ENCODE measurements around the gene LTA4H.

DNA sequence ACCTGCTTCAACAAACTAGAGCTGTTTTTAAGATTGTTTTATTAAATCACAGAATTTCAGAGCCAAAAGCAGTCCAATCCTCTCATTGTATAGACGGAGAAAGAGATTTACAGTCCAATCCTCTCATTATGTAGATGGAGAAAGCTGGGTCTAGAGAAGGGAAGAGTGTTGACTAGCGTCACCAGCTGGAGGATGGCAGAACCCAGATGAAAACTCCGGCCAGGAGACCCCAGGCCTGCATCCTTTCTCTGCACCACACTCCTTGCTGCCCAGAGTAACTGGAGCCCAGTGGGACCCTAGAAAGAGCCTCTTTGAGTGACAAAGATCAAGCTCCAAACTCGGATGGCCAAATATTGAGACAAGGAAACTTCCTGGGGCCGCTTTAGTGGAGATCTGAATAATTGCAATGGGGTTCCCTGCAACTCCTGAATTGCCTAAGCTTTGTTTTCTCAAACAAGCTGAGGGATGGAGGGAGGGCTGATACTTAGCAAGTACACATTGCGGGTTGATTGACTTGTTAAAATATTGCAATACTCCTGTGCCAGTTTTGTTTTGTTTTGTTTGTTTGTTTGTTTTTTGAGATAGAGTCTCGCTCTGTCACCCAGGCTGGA is 79.7 kb downstream of the LTA4H start:
- TF ChIP-seq, protein P1, sequence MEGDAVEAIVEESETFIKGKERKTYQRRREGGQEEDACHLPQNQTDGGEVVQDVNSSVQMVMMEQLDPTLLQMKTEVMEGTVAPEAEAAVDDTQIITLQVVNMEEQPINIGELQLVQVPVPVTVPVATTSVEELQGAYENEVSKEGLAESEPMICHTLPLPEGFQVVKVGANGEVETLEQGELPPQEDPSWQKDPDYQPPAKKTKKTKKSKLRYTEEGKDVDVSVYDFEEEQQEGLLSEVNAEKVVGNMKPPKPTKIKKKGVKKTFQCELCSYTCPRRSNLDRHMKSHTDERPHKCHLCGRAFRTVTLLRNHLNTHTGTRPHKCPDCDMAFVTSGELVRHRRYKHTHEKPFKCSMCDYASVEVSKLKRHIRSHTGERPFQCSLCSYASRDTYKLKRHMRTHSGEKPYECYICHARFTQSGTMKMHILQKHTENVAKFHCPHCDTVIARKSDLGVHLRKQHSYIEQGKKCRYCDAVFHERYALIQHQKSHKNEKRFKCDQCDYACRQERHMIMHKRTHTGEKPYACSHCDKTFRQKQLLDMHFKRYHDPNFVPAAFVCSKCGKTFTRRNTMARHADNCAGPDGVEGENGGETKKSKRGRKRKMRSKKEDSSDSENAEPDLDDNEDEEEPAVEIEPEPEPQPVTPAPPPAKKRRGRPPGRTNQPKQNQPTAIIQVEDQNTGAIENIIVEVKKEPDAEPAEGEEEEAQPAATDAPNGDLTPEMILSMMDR (IDR thresholded peaks at IDR 0.05) = no peak
- TF ChIP-seq POLR2AphosphoS5 (IDR thresholded peaks at IDR 0.05) (no peak), POLR2A (IDR thresholded peaks at IDR 0.05) (no peak)
